Neural cell (in vitro differentiated cells): ENCODE results near the gene KLHL3. TPM values are rescaled to one million over a fixed set of nuclear protein-coding genes. Genes with fewer than 3 reads are reported as not detected.

Source experiments
- H2AFZ ChIP-seq: fragments of 200-600, 300-800 bp; sonication (generic), shearing (Covaris generic); 2 replicates; pipeline ENCODE4 v1.6.0; 2014; ENCODE audit warnings: low read depth, mild to moderate bottlenecking, antibody characterized with exemption, low read length, moderate library complexity
- H3F3A ChIP-seq: fragments of 200-600 bp; shearing (Covaris generic); 2 replicates; pipeline ENCODE4 v1.6.1; 2016; ENCODE audit warnings: mild to moderate bottlenecking, moderate library complexity, mixed read lengths, antibody characterized with exemption, low read length; ENCODE audit not compliant: insufficient read depth, poor library complexity, severe bottlenecking
- H3K27ac ChIP-seq: fragments of 200-600, 300-800 bp; sonication (generic), shearing (Covaris generic); 2 replicates; pipeline ENCODE4 v1.5.1; 2014; ENCODE audit warnings: mild to moderate bottlenecking, low read length, moderate library complexity
- H3K27me3 ChIP-seq: fragments of 300-800, 200-600 bp; sonication (generic), shearing (Covaris generic); 2 replicates; pipeline ENCODE4 v1.6.0; 2014; ENCODE audit warnings: mild to moderate bottlenecking, low read depth, low read length, moderate library complexity; ENCODE audit not compliant: insufficient read depth
- H3K36me3 ChIP-seq: fragments of 300-800, 200-600 bp; sonication (generic), shearing (Covaris generic); 2 replicates; pipeline ENCODE4 v1.5.1; 2014; ENCODE audit warnings: mild to moderate bottlenecking, antibody characterized with exemption, low read length, moderate library complexity; ENCODE audit not compliant: insufficient read depth
- H3K4me2 ChIP-seq: fragments of 300-800, 200-600 bp; sonication (generic), shearing (Covaris generic); 2 replicates; pipeline ENCODE4 v1.6.0; 2014; ENCODE audit warnings: mild to moderate bottlenecking, low read length
- H3K4me3 ChIP-seq: fragments of 300-800, 200-600 bp; sonication (generic), shearing (Covaris generic); 2 replicates; pipeline ENCODE4 v1.5.1; 2014; ENCODE audit warnings: mild to moderate bottlenecking, low read length, moderate library complexity
- H3K79me2 ChIP-seq: fragments of 200-600 bp; shearing (Covaris generic); replicated peaks from 2 replicates; pipeline ENCODE4 v1.6.0; 2014; ENCODE audit warnings: mild to moderate bottlenecking, low read length, moderate library complexity; ENCODE audit not compliant: insufficient read depth
- H3K9ac ChIP-seq: fragments of 300-800, 200-600 bp; sonication (generic), shearing (Covaris generic); 2 replicates; pipeline ENCODE4 v1.6.1; 2016; ENCODE audit warnings: mild to moderate bottlenecking, low read length, mixed read lengths
- H3K9me2 ChIP-seq: fragments of 200-600 bp; shearing (Covaris generic); 2 replicates; pipeline ENCODE4 v1.6.1; 2016; ENCODE audit warnings: mild to moderate bottlenecking, low read length, mixed read lengths; ENCODE audit not compliant: insufficient read depth
- H3K9me3 ChIP-seq: fragments of 200-600, 300-800 bp; sonication (generic), shearing (Covaris generic); 2 replicates; pipeline ENCODE4 v1.6.1; 2016; ENCODE audit warnings: mild to moderate bottlenecking, mixed run types, low read length, moderate library complexity, mixed read lengths
- H4K20me1 ChIP-seq: fragments of 200-600 bp; shearing (Covaris generic); 2 replicates; pipeline ENCODE4 v1.6.1; 2016; ENCODE audit warnings: mild to moderate bottlenecking, mixed run types; ENCODE audit not compliant: insufficient read depth
- CTCF ChIP-seq: fragments of 450-650 bp; IDR thresholded peaks from 2 replicates; pipeline ENCODE4 v1.5.1; 2014; ENCODE audit warnings: antibody characterized with exemption, mild to moderate bottlenecking, moderate library complexity; ENCODE audit not compliant: poor library complexity, severe bottlenecking
- EP300 ChIP-seq: fragments of 450-650 bp; conservative IDR thresholded peaks from 2 replicates; pipeline ENCODE4 v1.6.1; 2014; ENCODE audit warnings: antibody characterized with exemption, mild to moderate bottlenecking, moderate library complexity; ENCODE audit not compliant: poor library complexity, severe bottlenecking
- EZH2 ChIP-seq: fragments of 200-600, 300-800 bp; shearing (Covaris generic), sonication (generic); IDR thresholded peaks from 2 replicates; pipeline ENCODE4 v1.6.1; 2014; ENCODE audit warnings: antibody characterized with exemption, low read length, borderline replicate concordance, mild to moderate bottlenecking; ENCODE audit not compliant: insufficient read depth, poor library complexity, severe bottlenecking
- MXI1 ChIP-seq: fragments of 450-650 bp; conservative IDR thresholded peaks from 2 replicates; pipeline ENCODE4 v1.6.1; 2014; ENCODE audit warnings: antibody characterized with exemption, mild to moderate bottlenecking; ENCODE audit not compliant: poor library complexity, severe bottlenecking
- POLR2AphosphoS5 ChIP-seq: IDR thresholded peaks from 2 replicates; pipeline ENCODE4 v1.6.1; 2012
- RAD21 ChIP-seq: fragments of 450-650 bp; conservative IDR thresholded peaks from 2 replicates; pipeline ENCODE4 v1.6.1; 2014; ENCODE audit warnings: antibody characterized with exemption, mild to moderate bottlenecking, moderate library complexity
- REST ChIP-seq: IDR thresholded peaks from 2 replicates; pipeline ENCODE4 v1.6.1; 2012; ENCODE audit warnings: borderline replicate concordance
- SMC3 ChIP-seq: fragments of 450-650 bp; conservative IDR thresholded peaks from 2 replicates; pipeline ENCODE4 v1.6.1; 2014; ENCODE audit warnings: antibody characterized with exemption, mild to moderate bottlenecking, moderate library complexity; ENCODE audit not compliant: poor library complexity
- TAF1 ChIP-seq: IDR thresholded peaks from 2 replicates; pipeline ENCODE4 v1.6.1; 2012; ENCODE audit warnings: low read depth
- polyA plus RNA-seq: library from polyadenylated mRNA; depleted of rRNA; stranded (reverse); fragments of >200 nt; gene quantifications from 2 replicates; pipeline ENCODE4 v1.2.3, GENCODE V29; 2014

Gene KLHL3
- polyA plus RNA-seq, 1 donor from 2014 or later = 12.9 TPM

- no peak overlapping the region for H3K4me3 ChIP-seq
- no peaks in the 10 kb centered on the region for H3F3A ChIP-seq
- H3K9me2 ChIP-seq = no peaks in the 10 kb centered on the region
- no peaks in the 10 kb centered on the region for H4K20me1 ChIP-seq
- no peak overlapping the region for H2AFZ ChIP-seq
- no peaks in the 10 kb centered on the region for H3K36me3 ChIP-seq
- no peak overlapping the region for H3K4me2 ChIP-seq
- H3K27ac ChIP-seq = no peak overlapping the region
- TF ChIP-seq RAD21 (no peak), POLR2AphosphoS5 (no peak), REST (no peak), MXI1 (no peak), EP300 (no peak), SMC3 (no peak), EZH2 (no peak), TAF1 (no peak), CTCF (no peak)
- no peak overlapping the region for H3K9ac ChIP-seq
- no peaks in the 10 kb centered on the region for H3K9me3 ChIP-seq
- no peaks in the 10 kb centered on the region for H3K79me2 ChIP-seq
- H3K27me3 ChIP-seq = no peaks in the 10 kb centered on the region
Observed at GRCh38 chr5:137606401-137606800, 129.5 kb downstream of the KLHL3 start.

GRCh38 chr5:137605411-137605810, 130.5 kb downstream of the KLHL3 start:
- H4K20me1 ChIP-seq = no peaks in the 10 kb centered on the region
- no peak overlapping the region for H3K27ac ChIP-seq
- H3F3A ChIP-seq = no peaks in the 10 kb centered on the region
- no peak overlapping the region for H3K4me2 ChIP-seq
- H3K9ac ChIP-seq = no peak overlapping the region
- no peaks in the 10 kb centered on the region for H3K9me2 ChIP-seq
- no peak overlapping the region for H2AFZ ChIP-seq
- H3K4me3 ChIP-seq = no peak overlapping the region
- TF ChIP-seq SMC3 = peak; percentile 44
- no peak for TF ChIP-seq MXI1
- TF ChIP-seq CTCF = peak; percentile 41
- TF ChIP-seq RAD21 = peak; percentile 45
- no peak for TF ChIP-seq TAF1
- no peaks in the 10 kb centered on the region for H3K36me3 ChIP-seq
- no peaks in the 10 kb centered on the region for H3K79me2 ChIP-seq
- no peaks in the 10 kb centered on the region for H3K27me3 ChIP-seq
- H3K9me3 ChIP-seq = no peaks in the 10 kb centered on the region
